ENCODE data around the gene MAGOH.

The MAGOH gene

DNA sequence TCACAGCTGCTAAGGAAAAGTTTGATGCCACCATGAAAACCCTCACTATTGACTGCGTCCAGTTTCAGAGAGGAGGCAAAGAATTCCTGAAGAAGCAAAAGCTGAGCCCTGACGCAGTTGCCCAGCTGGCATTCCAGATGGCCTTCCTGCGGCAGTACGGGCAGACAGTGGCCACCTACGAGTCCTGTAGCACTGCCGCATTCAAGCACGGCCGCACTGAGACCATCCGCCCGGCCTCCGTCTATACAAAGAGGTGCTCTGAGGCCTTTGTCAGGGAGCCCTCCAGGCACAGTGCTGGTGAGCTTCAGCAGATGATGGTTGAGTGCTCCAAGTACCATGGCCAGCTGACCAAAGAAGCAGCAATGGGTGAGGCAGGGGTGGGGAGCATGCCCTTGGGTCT, 27.4 kb downstream of the MAGOH start:
- no peak overlapping the region for H3K23ac ChIP-seq (ENCODE audit: low read length)
- no CpG with 5 or more reads among the region's 11 CpGs for WGBS (ENCODE audit: extremely low coverage, insufficient coverage, insufficient read length)
- H3K14ac ChIP-seq (ENCODE audit: low read length): no peak overlapping the region
- no peak overlapping the region for H3K18ac ChIP-seq (ENCODE audit: low read length)
- H4K91ac ChIP-seq (ENCODE audit: low read depth, low read length): no peak overlapping the region
- H4K8ac ChIP-seq (ENCODE audit: low read depth, low read length): no peak overlapping the region
- H3K4ac ChIP-seq (ENCODE audit: low read depth, low read length): no peak overlapping the region
- no peak overlapping the region for H3K27ac ChIP-seq (ENCODE audit: low read depth, low read length)
- no peak for DNase-seq
- H2AK5ac ChIP-seq (ENCODE audit: low read length): no peak overlapping the region
- H3K9ac ChIP-seq (ENCODE audit: low read length): no peak overlapping the region
- peaks cover 4% of the 10 kb centered on the region for H3K9me3 ChIP-seq (ENCODE audit: insufficient read depth, low read depth, low read length)
- peaks cover 29 to 46% of the 10 kb centered on the region in 2 experiments for H3K36me3 ChIP-seq (ENCODE audit: control insufficient read depth in 1 of 2, insufficient read depth in 2 of 2, low read length in 2 of 2)
- H2AFZ ChIP-seq (ENCODE audit: insufficient read depth, low read length, poor library complexity): no peak overlapping the region
- H2BK12ac ChIP-seq (ENCODE audit: low read length): no peak overlapping the region
- H3K27me3 ChIP-seq (ENCODE audit: insufficient read depth, low read length): no peaks in the 10 kb centered on the region
- no peaks in the 10 kb centered on the region for H3K79me1 ChIP-seq (ENCODE audit: low read length)
- no peak overlapping the region for H2BK5ac ChIP-seq (ENCODE audit: low read depth, low read length, poor library complexity)
- no peaks in the 10 kb centered on the region for H3K4me1 ChIP-seq (ENCODE audit: control insufficient read depth in 1 of 2, insufficient read depth in 2 of 2, low read length in 2 of 2)
- H4K12ac ChIP-seq (ENCODE audit: low read depth, low read length): no peak overlapping the region
- H3K4me2 ChIP-seq (ENCODE audit: low read length): no peak overlapping the region
- H2BK120ac ChIP-seq (ENCODE audit: insufficient read depth, low read length, poor library complexity): no peak overlapping the region
- H3K4me3 ChIP-seq (ENCODE audit: low read depth, low read length): no peak overlapping the region
- H3K79me2 ChIP-seq (ENCODE audit: control insufficient read depth, insufficient read depth, low read length, poor library complexity): no peaks in the 10 kb centered on the region

DNA sequence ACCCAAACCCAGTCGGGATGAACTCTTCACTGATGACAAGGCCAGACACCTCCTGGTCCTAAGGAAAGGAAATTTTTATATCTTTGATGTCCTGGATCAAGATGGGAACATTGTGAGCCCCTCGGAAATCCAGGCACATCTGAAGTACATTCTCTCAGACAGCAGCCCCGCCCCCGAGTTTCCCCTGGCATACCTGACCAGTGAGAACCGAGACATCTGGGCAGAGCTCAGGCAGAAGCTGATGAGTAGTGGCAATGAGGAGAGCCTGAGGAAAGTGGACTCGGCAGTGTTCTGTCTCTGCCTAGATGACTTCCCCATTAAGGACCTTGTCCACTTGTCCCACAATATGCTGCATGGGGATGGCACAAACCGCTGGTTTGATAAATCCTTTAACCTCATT, 28.0 kb downstream of the MAGOH start:
- no peaks in the 10 kb centered on the region for H3K79me1 ChIP-seq (ENCODE audit: low read length)
- H4K8ac ChIP-seq (ENCODE audit: low read depth, low read length): no peak overlapping the region
- H3K4me3 ChIP-seq (ENCODE audit: low read depth, low read length): no peak overlapping the region
- no peak overlapping the region for H3K4ac ChIP-seq (ENCODE audit: low read depth, low read length)
- H3K36me3 ChIP-seq (ENCODE audit: control insufficient read depth in 1 of 2, insufficient read depth in 2 of 2, low read length in 2 of 2): peaks cover 32 to 47% of the 10 kb centered on the region in 2 experiments
- H3K9me3 ChIP-seq (ENCODE audit: insufficient read depth, low read depth, low read length): peaks cover 7% of the 10 kb centered on the region
- no peak overlapping the region for H4K12ac ChIP-seq (ENCODE audit: low read depth, low read length)
- no peak overlapping the region for H2AK5ac ChIP-seq (ENCODE audit: low read length)
- no peak overlapping the region for H3K4me2 ChIP-seq (ENCODE audit: low read length)
- no peaks in the 10 kb centered on the region for H3K79me2 ChIP-seq (ENCODE audit: control insufficient read depth, insufficient read depth, low read length, poor library complexity)
- no peak for DNase-seq
- no CpG with 5 or more reads among the region's 7 CpGs for WGBS (ENCODE audit: extremely low coverage, insufficient coverage, insufficient read length)
- H2BK120ac ChIP-seq (ENCODE audit: insufficient read depth, low read length, poor library complexity): no peak overlapping the region
- H3K9ac ChIP-seq (ENCODE audit: low read length): no peak overlapping the region
- H4K91ac ChIP-seq (ENCODE audit: low read depth, low read length): no peak overlapping the region
- H2AFZ ChIP-seq (ENCODE audit: insufficient read depth, low read length, poor library complexity): no peak overlapping the region
- H3K27ac ChIP-seq (ENCODE audit: low read depth, low read length): no peak overlapping the region
- no peaks in the 10 kb centered on the region for H3K27me3 ChIP-seq (ENCODE audit: insufficient read depth, low read length)
- H2BK12ac ChIP-seq (ENCODE audit: low read length): no peak overlapping the region
- no peaks in the 10 kb centered on the region for H3K4me1 ChIP-seq (ENCODE audit: control insufficient read depth in 1 of 2, insufficient read depth in 2 of 2, low read length in 2 of 2)
- H3K23ac ChIP-seq (ENCODE audit: low read length): no peak overlapping the region
- no peak overlapping the region for H3K14ac ChIP-seq (ENCODE audit: low read length)
- H3K18ac ChIP-seq (ENCODE audit: low read length): no peak overlapping the region
- H2BK5ac ChIP-seq (ENCODE audit: low read depth, low read length, poor library complexity): no peak overlapping the region

DNA sequence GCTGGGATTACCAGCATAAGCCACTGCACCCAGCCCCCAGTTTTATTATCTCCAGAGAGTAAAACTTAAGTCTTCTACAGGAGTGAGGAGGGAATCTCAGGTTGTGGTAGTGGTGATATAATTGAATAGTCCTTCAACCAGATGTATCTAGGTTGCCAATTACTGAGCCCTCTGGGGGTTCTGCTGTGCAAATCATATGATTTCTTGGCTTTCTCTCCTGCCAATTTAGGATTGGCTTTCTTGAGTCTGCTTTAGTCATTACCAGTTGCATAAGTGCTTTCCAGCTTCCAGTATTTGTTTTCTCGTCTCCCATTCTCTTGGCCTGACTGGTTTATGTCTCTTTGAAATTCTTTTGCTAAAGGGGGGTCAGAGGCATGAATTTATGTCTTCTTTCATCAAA, 30.6 kb downstream of the MAGOH start:
- H3K27me3 ChIP-seq (ENCODE audit: insufficient read depth, low read length): no peaks in the 10 kb centered on the region
- WGBS (ENCODE audit: extremely low coverage, insufficient coverage, insufficient read length): no CpG with 5 or more reads among the region's 1 CpG
- H4K91ac ChIP-seq (ENCODE audit: low read depth, low read length): no peak overlapping the region
- H2AK5ac ChIP-seq (ENCODE audit: low read length): no peak overlapping the region
- H3K9me3 ChIP-seq (ENCODE audit: insufficient read depth, low read depth, low read length): peaks cover 7% of the 10 kb centered on the region
- H2BK120ac ChIP-seq (ENCODE audit: insufficient read depth, low read length, poor library complexity): no peak overlapping the region
- H3K4ac ChIP-seq (ENCODE audit: low read depth, low read length): no peak overlapping the region
- H3K23ac ChIP-seq (ENCODE audit: low read length): no peak overlapping the region
- no peaks in the 10 kb centered on the region for H3K79me1 ChIP-seq (ENCODE audit: low read length)
- no peak overlapping the region for H3K14ac ChIP-seq (ENCODE audit: low read length)
- no peaks in the 10 kb centered on the region for H3K79me2 ChIP-seq (ENCODE audit: control insufficient read depth, insufficient read depth, low read length, poor library complexity)
- H3K36me3 ChIP-seq (ENCODE audit: control insufficient read depth in 1 of 2, insufficient read depth in 2 of 2, low read length in 2 of 2): peaks cover 28 to 44% of the 10 kb centered on the region in 2 experiments
- no peak overlapping the region for H3K4me2 ChIP-seq (ENCODE audit: low read length)
- H2AFZ ChIP-seq (ENCODE audit: insufficient read depth, low read length, poor library complexity): no peak overlapping the region
- no peak for DNase-seq
- H3K27ac ChIP-seq (ENCODE audit: low read depth, low read length): no peak overlapping the region
- H4K8ac ChIP-seq (ENCODE audit: low read depth, low read length): no peak overlapping the region
- H3K4me3 ChIP-seq (ENCODE audit: low read depth, low read length): no peak overlapping the region
- H3K18ac ChIP-seq (ENCODE audit: low read length): no peak overlapping the region
- H2BK12ac ChIP-seq (ENCODE audit: low read length): no peak overlapping the region
- no peak overlapping the region for H4K12ac ChIP-seq (ENCODE audit: low read depth, low read length)
- no peak overlapping the region for H3K9ac ChIP-seq (ENCODE audit: low read length)
- no peak overlapping the region for H2BK5ac ChIP-seq (ENCODE audit: low read depth, low read length, poor library complexity)
- H3K4me1 ChIP-seq (ENCODE audit: control insufficient read depth in 1 of 2, insufficient read depth in 2 of 2, low read length in 2 of 2): no peaks in the 10 kb centered on the region

DNA sequence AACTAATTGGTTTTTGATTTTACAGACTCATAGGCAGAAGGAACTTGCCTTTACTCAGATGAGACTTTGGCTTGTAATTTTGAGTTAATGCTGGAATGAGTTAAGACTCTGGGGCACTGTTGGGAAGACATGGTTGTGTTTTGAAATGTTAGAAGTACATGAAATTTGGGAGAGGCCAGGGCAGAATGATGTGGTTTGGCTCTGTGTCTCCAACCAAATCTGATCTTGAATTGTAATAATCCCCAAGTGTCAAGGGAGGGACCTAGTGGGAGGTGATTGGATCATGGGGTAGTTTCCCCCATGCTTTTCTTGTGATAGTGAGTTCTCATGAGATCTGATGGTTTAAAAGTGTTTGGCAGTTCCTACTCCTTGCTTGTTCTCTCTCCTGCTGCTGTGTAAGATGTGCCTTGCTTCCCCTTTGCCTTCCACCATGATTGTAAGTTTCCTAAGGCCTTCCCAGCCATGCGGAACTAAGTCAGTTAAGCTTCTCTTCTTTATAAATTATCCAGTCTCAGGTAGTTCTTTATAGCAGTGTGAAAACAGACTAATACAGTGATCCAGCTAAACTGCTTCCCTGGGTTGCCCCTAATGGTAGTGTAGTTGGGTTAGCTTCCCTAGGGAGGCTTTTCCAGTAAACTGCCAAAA, 31.5 kb downstream of the MAGOH start:
- no CpG with 5 or more reads among the region's 1 CpG for WGBS (ENCODE audit: extremely low coverage, insufficient coverage, insufficient read length)
- Histone ChIP-seq H2BK12ac (ENCODE audit: low read length) (no peak overlapping the region), H3K4me1 (ENCODE audit: control insufficient read depth in 1 of 2, insufficient read depth in 2 of 2, low read length in 2 of 2) (no peaks in the 10 kb centered on the region), H2AFZ (ENCODE audit: insufficient read depth, low read length, poor library complexity) (no peak overlapping the region), H3K9me3 (ENCODE audit: insufficient read depth, low read depth, low read length) (peaks cover 7% of the 10 kb centered on the region), H4K12ac (ENCODE audit: low read depth, low read length) (no peak overlapping the region), H2BK5ac (ENCODE audit: low read depth, low read length, poor library complexity) (no peak overlapping the region), H3K4ac (ENCODE audit: low read depth, low read length) (no peak overlapping the region), H3K23ac (ENCODE audit: low read length) (no peak overlapping the region), H3K4me3 (ENCODE audit: low read depth, low read length) (no peak overlapping the region), H4K91ac (ENCODE audit: low read depth, low read length) (no peak overlapping the region), H3K27me3 (ENCODE audit: insufficient read depth, low read length) (no peaks in the 10 kb centered on the region), H3K36me3 (ENCODE audit: control insufficient read depth in 1 of 2, insufficient read depth in 2 of 2, low read length in 2 of 2) (peaks cover 28 to 48% of the 10 kb centered on the region in 2 experiments), H3K4me2 (ENCODE audit: low read length) (no peak overlapping the region), H3K79me2 (ENCODE audit: control insufficient read depth, insufficient read depth, low read length, poor library complexity) (no peaks in the 10 kb centered on the region), H4K8ac (ENCODE audit: low read depth, low read length) (no peak overlapping the region), H3K9ac (ENCODE audit: low read length) (no peak overlapping the region), H2AK5ac (ENCODE audit: low read length) (no peak overlapping the region), H3K14ac (ENCODE audit: low read length) (no peak overlapping the region), H2BK120ac (ENCODE audit: insufficient read depth, low read length, poor library complexity) (no peak overlapping the region), H3K18ac (ENCODE audit: low read length) (no peak overlapping the region), H3K79me1 (ENCODE audit: low read length) (no peaks in the 10 kb centered on the region), H3K27ac (ENCODE audit: low read depth, low read length) (no peak overlapping the region)
- no peak for DNase-seq
